Right lobe of liver (tissue), 6 donors: Measurements from ENCODE around the gene PCGF1. TPM values are rescaled to one million over a fixed set of nuclear protein-coding genes. Genes with fewer than 3 reads are reported as not detected.

ENCODE experiments used
- ATAC-seq, 4 donors: fragments of 200-7000 bp; cut with Tn5 transposase; one replicate each; pipeline ENCODE4 v1.9.1; 2020; ENCODE audit warnings: mild to moderate bottlenecking in 4 of 4, moderate library complexity in 4 of 4
- DNase-seq, 3 donors: peaks; one replicate each; pipeline ENCODE4 v3.0.0-alpha.2; 2020
- H3K27ac ChIP-seq, 3 donors: fragments of 200-600 bp; one replicate each; pipeline ENCODE4 v1.8.0; 2022
- H3K27me3 ChIP-seq, 2 donors: fragments of 200-600 bp; one replicate each; pipeline ENCODE4 v1.8.0; 2022
- H3K36me3 ChIP-seq, 4 donors: fragments of 200-600 bp; sonication (generic) in 1 of 4; one replicate each; pipeline versions ENCODE4 v1.5.1 to v1.8.0; 2017 to 2022; ENCODE audit warnings: control low read depth in 1 of 4
- H3K4me1 ChIP-seq, 4 donors: fragments of 200-600 bp; sonication (generic) in 1 of 4; one replicate each; pipeline versions ENCODE4 v1.5.1 to v1.8.0; 2017 to 2022; ENCODE audit warnings: control low read depth in 1 of 4
- H3K4me3 ChIP-seq, 3 donors: fragments of 200-600 bp; one replicate each; pipeline ENCODE4 v1.8.0; 2022
- H3K9me3 ChIP-seq, 4 donors: fragments of 200-600 bp; sonication (generic) in 1 of 4; one replicate each; pipeline versions ENCODE4 v1.5.1 to v1.8.0; 2017 to 2022; ENCODE audit warnings: control low read depth in 1 of 4
- CTCF ChIP-seq, 4 donors: fragments of 200-600 bp in 3 of 4; fragments of 450-650 bp in 1 of 4; IDR thresholded peaks; one replicate each; pipeline versions ENCODE4 v1.5.1 to v1.8.0; 2016 to 2022; ENCODE audit warnings: antibody characterized with exemption in 4 of 4, mild to moderate bottlenecking in 2 of 4
- POLR2A ChIP-seq: fragments of 450-650 bp; IDR thresholded peaks from one replicate; pipeline ENCODE4 v1.6.1; 2017; ENCODE audit warnings: antibody characterized with exemption, mild to moderate bottlenecking
- WGBS: methylation state at CpG from one replicate; pipeline ENCODE4 v1.1.6; 2018; ENCODE audit warnings: low coverage, low lambda C conversion rate; ENCODE audit not compliant: insufficient coverage; ENCODE audit errors: missing lambda C conversion rate; 5-methylcytosine and 5-hydroxymethylcytosine counted together
- intact Hi-C, 2 donors: fragments of 100-400 bp; cut with DNase I; formaldehyde crosslinking; loops; one replicate each; pipeline versions ENCODE4 v1.11.2 to v1.14.1; 2022
- total RNA-seq, 6 experiments: library from RNA; depleted of rRNA in 2 of 6; stranded (reverse); fragments of >200 nt in 2 of 6; fragmentation: NEBNext Ultra II Directional in 3 of 6; extraction: Animal tissue kit (Norgen Biotek cat#: 25700) in 3 of 6; gene quantifications; one replicate each; pipeline versions ENCODE4 v1.1.0 to v1.2.4, GENCODE V29; 2016 to 2023
- donor health status: DM: no; HTN: yes; CAD: no.
- donor health status: DM: no; HTN: no; CAD: no.
- donor health status: DM: no; HTN: no; CAD: no.
- donor health status: DM: no; HTN: yes; CAD: no.
- donor health status: DM: no; HTN: yes; CAD: no.

The PCGF1 gene
- total RNA-seq, 6 experiments from 2014 or later = 9.6 to 17.5 (median 13.3) TPM

- TF ChIP-seq CTCF (IDR thresholded peaks at IDR 0.05) = no peak
- no peak for TF ChIP-seq POLR2A
- Histone ChIP-seq H3K27me3 (no peaks in the 10 kb centered on the region), H3K27ac (no peak overlapping the region), H3K36me3 (peaks cover 0 to 20% (median 9%) of the 10 kb centered on the region in 4 donors), H3K4me1 (peaks cover 0 to 11% (median 4%) of the 10 kb centered on the region in 4 donors), H3K9me3 (no peaks in the 10 kb centered on the region), H3K4me3 (no peak overlapping the region)
- 91% methylated on average over 3 of the region's 10 CpGs for whole genome bisulfite sequencing
- ATAC-seq (no peak), DNase-seq (no peak)
- intact Hi-C loops = loop anchor here in 1 of 2 donors (5.0 kb wide), 1 partner anchor 38 kb away; no protein-coding TSS in a partner anchor
Measured at GRCh38 chr2:74524955-74525716, 17.6 kb upstream of the PCGF1 start.

GRCh38 chr2:74524005-74524404, 16.5 kb upstream of the PCGF1 start:
- DNase-seq (no peak), ATAC-seq (no peak)
- 100% methylated on average over 1 of the region's 9 CpGs for WGBS
- no peak overlapping the region for H3K4me3 ChIP-seq
- peaks cover 0 to 11% (median 4%) of the 10 kb centered on the region in 4 donors for H3K4me1 ChIP-seq
- peaks cover 0 to 20% (median 9%) of the 10 kb centered on the region in 4 donors for H3K36me3 ChIP-seq
- no peaks in the 10 kb centered on the region for H3K9me3 ChIP-seq
- H3K27me3 ChIP-seq = no peaks in the 10 kb centered on the region
- intact Hi-C loops = no loop called here
- no peak overlapping the region for H3K27ac ChIP-seq
- TF ChIP-seq POLR2A (no peak), CTCF (IDR thresholded peaks at IDR 0.05) (no peak)

- Histone ChIP-seq H3K27me3 (peaks cover 0 to 3% of the 10 kb centered on the region in 2 donors), H3K4me1 (no peaks in the 10 kb centered on the region), H3K27ac (no peak overlapping the region), H3K36me3 (peaks cover 0 to 16% (median 7%) of the 10 kb centered on the region in 4 donors), H3K4me3 (no peak overlapping the region), H3K9me3 (no peaks in the 10 kb centered on the region)
- TF ChIP-seq CTCF (IDR thresholded peaks at IDR 0.05) (no peak), POLR2A (no peak)
- no peak for ATAC-seq
- DNase-seq = no peak
- intact Hi-C loops = no loop called here
- no CpG with 5 or more reads among the region's 3 CpGs for WGBS
Measured at GRCh38 chr2:74522516-74522915, 15.0 kb upstream of the PCGF1 start.

GRCh38 chr2:74516650-74517049, 9.2 kb upstream of the PCGF1 start:
- WGBS = 53% methylated on average over 8 of the region's 13 CpGs
- no peaks in the 10 kb centered on the region for H3K9me3 ChIP-seq
- peaks cover 0 to 12% (median 0%) of the 10 kb centered on the region in 4 donors for H3K4me1 ChIP-seq
- no peaks in the 10 kb centered on the region for H3K36me3 ChIP-seq
- intact Hi-C loops = no loop called here
- peaks cover 6 to 52% of the 10 kb centered on the region in 2 donors for H3K27me3 ChIP-seq
- H3K4me3 ChIP-seq = no peak overlapping the region
- DNase-seq (no peak), ATAC-seq (no peak)
- no peak overlapping the region for H3K27ac ChIP-seq
- no peak for TF ChIP-seq POLR2A
- TF ChIP-seq CTCF (IDR thresholded peaks at IDR 0.05) = no peak
